ENCODE measurements around the gene FUT7.

Gene FUT7

DNA sequence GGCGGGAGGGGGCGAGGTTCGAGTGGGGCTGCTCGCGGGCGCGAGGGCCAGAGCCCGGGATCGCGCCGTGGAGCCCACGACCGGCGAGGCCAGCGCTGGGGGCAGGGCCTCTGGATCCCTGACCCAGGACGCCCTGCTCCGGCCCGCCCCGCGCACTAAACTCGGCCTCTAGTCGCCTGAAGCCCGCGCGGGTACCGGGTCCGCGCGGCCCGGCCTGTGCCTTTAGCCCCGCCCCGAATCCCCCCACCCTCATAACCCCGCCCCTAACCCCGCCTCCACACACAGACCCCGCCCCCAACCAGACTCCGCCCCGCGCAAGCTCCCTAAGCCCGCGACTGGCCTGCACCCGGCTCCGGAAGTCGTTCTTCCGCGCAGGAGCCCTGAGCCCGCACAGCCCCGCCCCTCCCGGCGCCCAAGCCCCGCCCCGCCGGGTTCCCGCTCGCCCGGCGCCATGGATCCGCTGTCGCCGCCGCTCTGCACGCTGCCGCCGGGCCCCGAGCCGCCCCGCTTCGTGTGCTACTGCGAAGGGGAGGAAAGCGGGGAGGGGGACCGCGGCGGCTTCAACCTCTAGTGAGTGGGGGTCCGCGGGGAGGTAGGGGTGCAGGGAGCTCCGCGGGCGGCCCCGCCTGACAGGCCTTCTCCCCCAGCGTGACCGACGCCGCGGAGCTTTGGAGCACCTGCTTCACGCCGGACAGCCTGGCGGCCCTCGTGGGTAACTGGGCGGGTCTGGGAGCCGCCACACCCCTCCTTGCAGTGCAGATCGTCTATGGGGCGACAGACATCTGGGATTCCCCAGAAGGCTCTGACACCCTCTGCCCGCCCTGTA, 39.7 kb downstream of the FUT7 start, which contains the start of gene PAXX:
Gene PAXX (plus strand): TSS at position 430 of the 826 bp plus-strand sequence. CDS start 22 bp downstream, at position 452.
- peak within 1 kb of the TSS; percentile 78 for H3K27ac ChIP-seq
- peak; percentile 34 for DNase-seq (ENCODE audit: low read depth, low spot score)

GRCh38 chr9:136990242-136990911, 41.5 kb downstream of the FUT7 start:
- DNase-seq (ENCODE audit: low read depth, low spot score), result no peak
- no peak overlapping the region for H3K27ac ChIP-seq

- no peak for DNase-seq (ENCODE audit: low read depth, low spot score)
- H3K27ac ChIP-seq, result no peak overlapping the region
These were observed 43.0 kb downstream of the FUT7 start for GRCh38 chr9:136988872-136989271.

- DNase-seq (ENCODE audit: low read depth, low spot score), result no peak
- H3K27ac ChIP-seq, result no peak overlapping the region
These were observed 46.0 kb downstream of the FUT7 start for GRCh38 chr9:136985853-136986252.

GRCh38 chr9:136985027-136985602, 46.8 kb downstream of the FUT7 start:
- no peak for DNase-seq (ENCODE audit: low read depth, low spot score)
- H3K27ac ChIP-seq, result no peak overlapping the region

DNA sequence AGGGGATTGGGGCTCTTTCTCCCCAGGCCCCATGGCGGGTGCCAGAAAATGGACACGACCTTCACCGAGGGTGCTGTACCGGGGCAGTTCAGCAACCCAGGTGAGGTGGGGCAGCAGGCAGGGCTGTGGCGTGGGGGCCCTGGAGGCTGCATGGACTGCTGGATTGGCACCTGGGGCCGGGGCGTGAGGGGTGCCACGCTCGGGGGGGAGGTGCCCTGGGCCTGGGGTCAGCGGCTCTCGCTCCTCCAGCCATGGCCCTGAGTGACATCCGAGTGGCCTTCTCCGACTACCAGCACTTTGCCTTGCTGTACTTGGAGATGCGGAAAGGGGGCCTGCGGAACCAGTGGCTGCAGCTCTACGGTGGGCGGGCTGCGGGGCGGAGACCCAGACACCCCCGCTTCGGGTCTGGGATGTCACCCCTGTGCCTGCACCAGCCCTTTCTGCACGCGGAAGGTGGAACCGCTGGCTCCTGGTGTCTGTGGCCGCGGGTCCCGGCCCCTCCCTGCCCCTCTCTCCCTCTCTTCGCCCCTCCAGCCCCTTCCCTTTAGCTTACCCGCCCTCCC, 47.3 kb downstream of the FUT7 start:
- DNase-seq (ENCODE audit: low read depth, low spot score), result no peak
- H3K27ac ChIP-seq, result no peak overlapping the region

DNA sequence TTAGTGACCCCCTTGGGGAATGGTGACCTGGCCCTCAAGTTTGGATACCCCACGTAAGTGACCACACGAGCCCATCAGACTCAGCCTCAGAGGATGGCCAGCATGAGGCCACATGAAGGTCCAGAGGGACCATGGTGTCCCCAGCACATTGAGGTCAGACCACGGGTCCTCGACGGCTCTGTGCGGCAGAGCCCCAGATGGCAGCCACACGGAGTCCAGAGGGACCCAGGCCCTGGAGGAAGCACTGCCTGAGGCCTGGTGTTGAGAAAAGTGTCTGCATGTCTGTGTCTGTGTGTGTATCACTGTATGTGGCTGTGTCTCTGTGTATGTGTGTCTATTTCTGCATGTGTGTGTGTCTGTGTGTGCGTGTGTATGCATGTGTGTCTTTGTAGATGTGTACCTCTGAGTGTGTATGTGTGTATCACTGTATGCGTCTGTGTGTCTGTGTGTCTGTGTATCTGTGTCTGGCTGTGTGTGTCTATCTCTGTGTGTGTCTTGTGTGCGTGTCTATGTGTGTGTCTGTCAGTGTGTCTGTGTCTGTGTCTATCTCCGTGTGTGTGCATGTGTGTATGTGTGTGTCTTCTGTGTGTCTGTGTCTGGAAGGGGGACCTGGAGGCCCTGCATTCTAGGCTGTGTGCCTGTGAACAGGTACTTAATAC, 48.1 kb downstream of the FUT7 start:
- no peak overlapping the region for H3K27ac ChIP-seq
- no peak for DNase-seq (ENCODE audit: low read depth, low spot score)

- DNase-seq (ENCODE audit: low read depth, low spot score), result no peak
- H3K27ac ChIP-seq, result no peak overlapping the region
These were observed 48.7 kb downstream of the FUT7 start for GRCh38 chr9:136983167-136983566.

GRCh38 chr9:136982232-136983051, 49.4 kb downstream of the FUT7 start, which contains the start of gene LCNL1:
Gene LCNL1 (plus strand): TSS chr9:136982993. CDS start chr9:136983587, 594 bp downstream.
- no peak for DNase-seq (ENCODE audit: low read depth, low spot score)
- no peak within 1 kb of the TSS for H3K27ac ChIP-seq

DNA sequence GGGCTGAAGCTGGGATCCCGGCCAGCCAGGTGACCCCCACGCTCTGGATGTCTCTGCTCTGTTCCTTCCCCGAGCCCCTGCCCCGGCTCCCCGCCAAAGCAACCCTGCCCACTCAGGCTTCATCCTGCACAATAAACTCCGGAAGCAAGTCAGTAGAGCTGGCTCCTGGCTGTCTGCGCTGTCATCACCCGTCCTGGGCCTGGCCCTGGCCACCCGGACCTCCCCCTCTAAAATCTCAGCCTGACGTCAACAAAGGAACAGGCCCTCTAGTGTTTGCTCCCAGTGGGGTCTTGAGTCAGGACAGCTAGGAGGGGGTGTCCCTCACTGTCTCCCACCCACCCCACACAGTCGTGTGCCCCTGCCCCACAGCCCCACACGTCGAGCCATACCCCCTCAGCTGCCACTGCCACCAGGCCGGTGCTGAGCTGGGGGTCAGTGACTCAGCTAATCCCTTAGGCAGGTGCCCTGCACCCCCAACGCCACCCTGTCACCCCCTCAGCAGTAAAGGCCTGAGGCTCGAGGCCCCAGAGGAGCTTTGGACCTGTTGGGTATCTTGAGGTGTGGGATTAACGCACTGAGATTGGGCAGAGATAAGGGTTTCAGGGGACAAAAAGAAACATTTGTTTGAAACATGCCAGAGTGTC, 50.2 kb downstream of the FUT7 start:
- DNase-seq (ENCODE audit: low read depth, low spot score), result no peak
- H3K27ac ChIP-seq, result no peak overlapping the region

- no peak for DNase-seq (ENCODE audit: low read depth, low spot score)
- no peak overlapping the region for H3K27ac ChIP-seq
These were observed 51.0 kb downstream of the FUT7 start for GRCh38 chr9:136980669-136981478.

All from epithelial cell of prostate (primary cell).